WTC11 (cell line): ENCODE measurements around the gene OR2V1.

Experiments
- CREB1 ChIP-seq: sonication (generic); formaldehyde crosslinking; IDR thresholded peaks from 2 replicates; pipeline ENCODE4 v1.8.0; 2023; ENCODE audit warnings: mild to moderate bottlenecking, missing genetic modification reagents
- ESRRA ChIP-seq: sonication (generic); formaldehyde crosslinking; IDR thresholded peaks from 2 replicates; pipeline ENCODE4 v1.8.1; 2022; ENCODE audit warnings: mild to moderate bottlenecking, missing genetic modification reagents, borderline replicate concordance
- ETV6 ChIP-seq: sonication (generic); formaldehyde crosslinking; IDR thresholded peaks from 2 replicates; pipeline ENCODE4 v1.8.1; 2022; ENCODE audit warnings: mild to moderate bottlenecking, missing genetic modification reagents
- NR2C2 ChIP-seq: sonication (generic); formaldehyde crosslinking; IDR thresholded peaks from 2 replicates; pipeline ENCODE4 v1.8.0; 2022; ENCODE audit warnings: mild to moderate bottlenecking, missing genetic modification reagents
- SMAD3 ChIP-seq: sonication (generic); formaldehyde crosslinking; IDR thresholded peaks from 2 replicates; pipeline ENCODE4 v1.8.0; 2022; ENCODE audit warnings: missing genetic modification reagents, mild to moderate bottlenecking, borderline replicate concordance
- SP1 ChIP-seq: sonication (generic); formaldehyde crosslinking; conservative IDR thresholded peaks from 2 replicates; pipeline ENCODE4 v1.8.1; 2022; ENCODE audit warnings: missing genetic modification reagents
- TF ChIP-seq, protein P1 (sequence below): sonication (generic); formaldehyde crosslinking; IDR thresholded peaks from 2 replicates; pipeline ENCODE4 v1.8.0; 2022; ENCODE audit warnings: mild to moderate bottlenecking, missing genetic modification reagents
- TF ChIP-seq, protein P2 (sequence below): fragments of 200-600 bp; IDR thresholded peaks from 2 replicates; pipeline ENCODE4 v1.8.0; 2022; ENCODE audit warnings: antibody characterized with exemption
- TF ChIP-seq, protein P3 (sequence below): sonication (generic); formaldehyde crosslinking; IDR thresholded peaks from 2 replicates; pipeline ENCODE4 v1.8.0; 2023; ENCODE audit warnings: missing genetic modification reagents

DNA sequence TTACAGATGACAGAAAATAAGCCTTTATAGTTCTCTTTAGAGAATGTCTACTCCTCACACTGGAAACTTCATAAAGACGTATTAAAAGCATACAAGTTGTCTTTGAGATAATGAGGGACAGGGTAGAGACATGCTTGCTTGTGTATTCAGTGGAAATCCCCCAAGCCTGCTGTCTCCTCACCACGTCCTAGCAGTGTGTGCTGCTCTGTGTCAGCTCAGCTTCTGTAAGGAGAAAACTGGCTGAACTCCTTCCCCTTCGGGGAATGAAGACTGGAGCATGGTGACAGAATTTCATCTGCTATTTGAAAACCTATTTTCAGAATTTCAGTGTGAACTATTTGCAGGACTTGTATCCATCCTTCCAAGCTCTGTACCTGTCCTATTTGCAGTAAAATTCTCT lies 25.8 kb upstream of the OR2V1 start:
- no peak for TF ChIP-seq SMAD3 (CRISPR knock-in tag)
- no peak for TF ChIP-seq ESRRA (CRISPR knock-in tag)
- TF ChIP-seq ETV6 (CRISPR knock-in tag): no peak
- TF ChIP-seq, protein P1, sequence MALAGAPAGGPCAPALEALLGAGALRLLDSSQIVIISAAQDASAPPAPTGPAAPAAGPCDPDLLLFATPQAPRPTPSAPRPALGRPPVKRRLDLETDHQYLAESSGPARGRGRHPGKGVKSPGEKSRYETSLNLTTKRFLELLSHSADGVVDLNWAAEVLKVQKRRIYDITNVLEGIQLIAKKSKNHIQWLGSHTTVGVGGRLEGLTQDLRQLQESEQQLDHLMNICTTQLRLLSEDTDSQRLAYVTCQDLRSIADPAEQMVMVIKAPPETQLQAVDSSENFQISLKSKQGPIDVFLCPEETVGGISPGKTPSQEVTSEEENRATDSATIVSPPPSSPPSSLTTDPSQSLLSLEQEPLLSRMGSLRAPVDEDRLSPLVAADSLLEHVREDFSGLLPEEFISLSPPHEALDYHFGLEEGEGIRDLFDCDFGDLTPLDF (CRISPR knock-in tag): no peak
- TF ChIP-seq, protein P2, sequence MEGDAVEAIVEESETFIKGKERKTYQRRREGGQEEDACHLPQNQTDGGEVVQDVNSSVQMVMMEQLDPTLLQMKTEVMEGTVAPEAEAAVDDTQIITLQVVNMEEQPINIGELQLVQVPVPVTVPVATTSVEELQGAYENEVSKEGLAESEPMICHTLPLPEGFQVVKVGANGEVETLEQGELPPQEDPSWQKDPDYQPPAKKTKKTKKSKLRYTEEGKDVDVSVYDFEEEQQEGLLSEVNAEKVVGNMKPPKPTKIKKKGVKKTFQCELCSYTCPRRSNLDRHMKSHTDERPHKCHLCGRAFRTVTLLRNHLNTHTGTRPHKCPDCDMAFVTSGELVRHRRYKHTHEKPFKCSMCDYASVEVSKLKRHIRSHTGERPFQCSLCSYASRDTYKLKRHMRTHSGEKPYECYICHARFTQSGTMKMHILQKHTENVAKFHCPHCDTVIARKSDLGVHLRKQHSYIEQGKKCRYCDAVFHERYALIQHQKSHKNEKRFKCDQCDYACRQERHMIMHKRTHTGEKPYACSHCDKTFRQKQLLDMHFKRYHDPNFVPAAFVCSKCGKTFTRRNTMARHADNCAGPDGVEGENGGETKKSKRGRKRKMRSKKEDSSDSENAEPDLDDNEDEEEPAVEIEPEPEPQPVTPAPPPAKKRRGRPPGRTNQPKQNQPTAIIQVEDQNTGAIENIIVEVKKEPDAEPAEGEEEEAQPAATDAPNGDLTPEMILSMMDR: no peak
- TF ChIP-seq NR2C2 (CRISPR knock-in tag): no peak
- no peak for TF ChIP-seq CREB1
- TF ChIP-seq SP1 (CRISPR knock-in tag): no peak
- TF ChIP-seq, protein P3, sequence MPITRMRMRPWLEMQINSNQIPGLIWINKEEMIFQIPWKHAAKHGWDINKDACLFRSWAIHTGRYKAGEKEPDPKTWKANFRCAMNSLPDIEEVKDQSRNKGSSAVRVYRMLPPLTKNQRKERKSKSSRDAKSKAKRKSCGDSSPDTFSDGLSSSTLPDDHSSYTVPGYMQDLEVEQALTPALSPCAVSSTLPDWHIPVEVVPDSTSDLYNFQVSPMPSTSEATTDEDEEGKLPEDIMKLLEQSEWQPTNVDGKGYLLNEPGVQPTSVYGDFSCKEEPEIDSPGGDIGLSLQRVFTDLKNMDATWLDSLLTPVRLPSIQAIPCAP (CRISPR knock-in tag): no peak
